SH-SY5Y (cell line): Measurements from ENCODE around the gene TBC1D9B.

ENCODE experiments used
- GATA2 ChIP-seq: IDR thresholded peaks from 2 replicates; pipeline ENCODE4 v1.6.1; 2011; ENCODE audit warnings: mild to moderate bottlenecking, low read depth, low read length
- GATA3 ChIP-seq: IDR thresholded peaks from 2 replicates; pipeline ENCODE4 v1.6.1; 2011; ENCODE audit warnings: low read depth, mild to moderate bottlenecking, low read length, moderate library complexity

GRCh38 chr5:179900711-179901110 lies 7.0 kb downstream of the TBC1D9B start:
- TF ChIP-seq GATA3 (no peak), GATA2 (no peak)
